ENCODE measurements around the gene GSTM1.

GSTM1 gene

GRCh38 chr1:109687641-109688499, at the start of gene GSTM1:
Gene GSTM1, plus strand, starts transcription at chr1:109687817. Its CDS starts 57 bp downstream, at chr1:109687874.
- no peak for DNase-seq

DNA sequence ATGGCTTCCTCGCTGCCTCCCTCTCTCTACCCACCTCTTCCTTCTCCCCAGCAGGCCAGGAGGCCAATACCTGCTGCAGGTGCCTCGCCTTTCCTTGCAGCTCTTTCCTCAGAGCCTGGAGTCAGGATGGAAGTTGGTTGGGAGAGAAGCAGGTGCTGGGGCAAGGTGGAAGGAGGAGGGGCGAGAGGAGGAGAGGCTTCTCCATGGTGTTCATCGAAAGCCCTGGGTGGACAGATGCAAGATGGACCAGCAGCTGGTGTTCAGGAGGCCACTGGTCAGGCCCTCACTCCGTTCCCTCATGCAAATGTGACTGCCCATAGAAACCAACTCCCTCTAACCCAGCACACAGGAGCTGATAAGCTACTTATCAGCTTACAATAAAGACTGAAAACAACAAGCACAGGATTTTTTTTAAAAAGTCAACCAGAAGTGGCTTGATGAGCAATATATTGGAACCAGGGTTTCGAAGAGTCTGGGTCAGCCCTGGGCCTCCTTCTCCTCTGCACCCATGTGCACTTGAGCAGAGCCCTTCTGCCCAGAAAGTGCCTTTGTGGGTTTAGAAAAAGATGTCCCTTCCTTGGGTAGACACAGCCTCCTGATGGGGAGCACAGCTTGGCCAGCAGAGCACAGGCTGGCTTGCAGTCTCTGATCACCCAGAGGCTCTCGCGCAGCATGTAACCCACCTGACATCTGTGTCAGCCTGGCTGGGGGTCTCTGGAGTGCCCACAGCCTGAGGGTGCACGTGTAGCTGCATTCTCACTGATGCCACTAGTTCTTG, 48.4 kb upstream of the GSTM1 start:
- DNase-seq: no peak

DNA sequence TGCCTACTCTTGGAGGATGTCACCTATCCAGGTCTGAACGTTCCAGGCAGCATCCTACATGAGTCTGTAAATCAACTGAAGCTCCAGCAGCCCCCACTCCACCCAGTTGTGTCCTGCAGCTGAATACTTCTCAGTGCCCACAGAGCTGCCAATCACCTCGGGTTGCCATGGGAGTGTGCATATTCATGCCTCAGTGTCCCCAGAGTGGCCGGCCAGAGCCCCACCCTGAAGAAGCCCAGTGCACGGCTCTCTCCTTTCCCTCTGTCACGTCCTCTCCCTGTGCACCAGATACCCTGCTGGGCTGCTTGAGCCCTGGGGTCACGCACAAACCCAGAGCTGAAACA, 47.8 kb upstream of the GSTM1 start:
- no peak for DNase-seq

DNA sequence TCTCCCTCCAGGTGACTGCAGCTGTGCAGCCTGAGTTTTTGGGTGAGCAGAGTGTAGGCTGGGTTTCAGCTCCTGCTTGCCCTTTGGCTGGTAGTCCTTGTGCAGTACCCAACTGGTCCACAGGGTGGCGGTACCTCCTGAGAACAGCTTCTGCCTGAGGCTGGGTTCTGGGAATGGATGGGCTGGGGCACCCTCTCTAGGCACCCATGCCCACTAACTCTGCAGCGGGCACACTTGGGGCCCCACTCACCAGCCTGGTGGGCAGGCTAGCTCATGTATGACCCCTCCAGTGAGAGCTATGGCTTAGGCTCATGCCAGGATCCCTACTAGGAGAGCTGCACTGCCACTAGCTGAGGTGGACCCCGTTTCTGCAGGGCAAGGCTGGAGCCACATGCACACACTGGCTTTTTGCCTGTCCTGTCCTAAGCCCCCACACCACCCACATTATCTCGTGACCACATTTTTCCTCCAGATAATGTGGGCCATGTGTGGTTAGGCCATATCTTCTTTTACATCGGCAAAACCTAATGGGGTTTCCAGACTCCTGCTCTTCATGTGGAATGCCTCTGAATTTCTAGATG, 47.2 kb upstream of the GSTM1 start:
- peak; percentile 31 for DNase-seq

- DNase-seq: no peak
Measured at GRCh38 chr1:109641078-109641740, 46.4 kb upstream of the GSTM1 start.

DNA sequence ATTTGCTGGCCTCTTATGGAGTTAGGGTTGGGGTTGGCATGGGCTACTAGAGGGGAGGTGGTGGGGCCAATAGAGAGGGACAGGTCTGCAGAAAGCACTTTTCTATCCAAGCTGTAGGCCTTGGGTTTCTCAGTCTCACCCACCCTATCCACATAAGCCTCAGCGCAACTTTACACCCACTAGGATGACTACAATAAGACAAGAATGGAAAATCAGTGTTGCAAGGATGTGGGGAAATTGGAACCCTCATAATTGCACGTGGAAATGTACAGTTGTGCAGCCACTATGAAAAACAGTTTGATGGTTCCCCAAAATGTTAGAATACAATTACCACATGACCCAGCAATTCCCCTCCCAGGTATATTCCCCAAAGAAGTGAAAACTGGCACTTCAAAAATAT, 45.8 kb upstream of the GSTM1 start:
- DNase-seq: no peak

DNA sequence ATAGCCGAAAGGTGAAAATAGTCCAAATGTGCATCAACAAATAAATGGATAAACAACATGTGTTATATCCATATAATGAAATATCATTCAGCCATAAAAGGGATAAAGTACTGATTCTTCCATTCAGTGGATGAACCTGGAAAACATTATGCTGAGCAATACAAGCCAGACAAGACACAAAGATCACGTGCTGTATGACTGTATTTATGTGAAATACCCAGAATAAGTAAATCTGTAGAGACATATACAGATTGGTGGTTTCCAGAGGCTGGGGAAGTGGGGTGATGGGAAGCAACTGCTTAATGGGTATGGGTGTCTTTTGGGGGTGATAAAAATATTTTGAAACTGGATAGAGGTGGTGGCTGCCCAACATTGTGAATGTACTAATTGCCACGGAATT, 45.0 kb upstream of the GSTM1 start:
- DNase-seq: no peak

DNA sequence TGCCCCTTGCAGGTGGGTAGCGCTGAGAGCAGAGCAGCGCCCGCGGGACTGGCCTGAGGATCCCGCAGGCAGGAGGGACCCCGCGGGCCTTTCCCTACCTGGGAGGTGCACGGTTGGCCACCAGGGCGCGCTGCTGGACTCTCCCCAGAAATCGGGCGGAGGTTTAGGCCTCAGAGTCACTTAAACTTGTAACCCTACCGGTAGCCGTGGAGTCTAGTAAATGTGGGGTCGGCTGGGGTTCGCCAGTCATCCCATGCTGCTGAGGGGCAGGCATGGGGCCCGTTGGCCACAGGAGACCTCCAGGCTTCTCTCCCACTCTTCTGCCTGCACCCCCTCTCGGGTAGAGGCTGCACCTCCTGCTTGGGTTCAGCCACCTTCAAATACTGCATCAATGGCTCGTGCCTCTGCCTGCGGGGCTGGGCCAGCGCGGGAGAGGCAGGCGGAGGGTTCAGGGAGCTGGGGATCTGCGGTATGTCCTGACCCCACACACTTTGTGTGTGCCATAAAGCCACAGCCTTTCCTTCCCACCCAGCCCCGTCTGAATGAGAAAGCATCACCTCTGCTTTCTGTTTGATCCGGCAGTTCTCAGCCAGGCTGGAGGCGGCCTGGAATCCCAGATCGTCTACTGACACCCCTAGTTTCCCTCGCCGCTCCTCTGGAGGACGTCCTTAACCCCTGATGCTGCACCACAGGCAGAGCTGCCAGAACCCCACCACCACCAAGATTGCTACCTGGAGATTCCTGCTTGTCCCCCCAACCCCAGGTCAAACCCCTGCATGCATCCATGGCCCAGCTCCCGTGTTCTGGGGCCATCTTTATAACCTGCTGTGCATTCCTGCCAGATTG, 44.0 kb upstream of the GSTM1 start:
- peak; percentile 73 for DNase-seq

GRCh38 chr1:109644670-109645069, 42.9 kb upstream of the GSTM1 start:
- DNase-seq: no peak

DNA sequence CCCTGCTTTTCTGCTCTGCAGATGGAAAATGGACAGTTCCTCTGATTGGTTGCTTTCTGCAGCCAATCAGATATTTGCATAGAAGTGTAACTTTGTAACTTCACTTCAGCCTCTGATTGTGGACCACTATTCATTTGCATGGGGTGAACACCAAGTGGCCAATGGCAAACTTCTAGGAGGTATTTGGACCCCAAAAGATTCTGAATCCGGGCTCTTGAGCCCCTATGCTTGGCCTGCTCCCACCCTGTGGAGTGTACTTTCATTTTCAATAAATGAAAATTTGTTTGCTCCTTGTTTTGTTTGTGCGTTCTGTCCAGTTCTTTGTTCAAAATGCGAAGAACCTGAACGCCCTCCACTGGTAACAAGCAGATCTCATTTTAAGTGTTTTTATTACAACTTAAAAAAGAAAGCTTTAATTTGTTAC, 38.1 kb upstream of the GSTM1 start:
- peak; percentile 17 for DNase-seq

DNA sequence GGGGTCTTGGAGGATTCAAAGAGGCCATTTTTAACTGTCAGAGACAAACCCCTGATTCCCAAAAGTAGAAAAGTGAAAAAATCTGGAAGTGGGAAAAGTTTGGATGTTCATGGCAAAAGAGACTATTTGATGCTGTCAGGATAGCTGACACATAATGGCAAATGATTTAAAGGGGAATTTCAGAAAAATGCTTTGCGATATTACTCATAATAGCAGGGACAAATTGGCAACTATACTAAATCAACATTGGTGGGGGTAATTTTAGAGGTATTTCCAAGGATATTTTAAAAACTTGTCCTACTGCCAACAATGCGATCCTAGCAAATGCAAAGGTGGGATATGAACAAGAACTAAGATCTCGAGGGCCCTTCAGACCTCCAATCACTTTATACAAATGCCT, 37.0 kb upstream of the GSTM1 start:
- DNase-seq: no peak

DNA sequence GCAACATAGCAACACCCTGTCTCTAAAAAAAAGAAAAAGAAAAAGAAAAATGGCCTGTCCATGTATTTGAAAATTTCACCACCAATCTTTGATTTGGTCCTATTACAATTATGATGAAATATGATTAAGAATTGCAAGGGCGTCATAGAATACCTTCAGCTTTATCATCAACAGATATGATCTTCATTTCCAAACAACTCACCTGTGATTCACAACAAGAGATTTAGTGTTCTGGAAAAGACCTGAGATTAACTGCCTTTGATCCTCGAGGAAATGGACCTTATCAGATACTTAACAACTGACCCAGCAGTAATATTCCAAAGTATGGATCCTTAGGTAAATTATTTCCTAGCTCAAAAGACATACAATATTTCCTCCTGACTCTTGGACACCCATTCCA, 35.2 kb upstream of the GSTM1 start:
- no peak for DNase-seq

DNA sequence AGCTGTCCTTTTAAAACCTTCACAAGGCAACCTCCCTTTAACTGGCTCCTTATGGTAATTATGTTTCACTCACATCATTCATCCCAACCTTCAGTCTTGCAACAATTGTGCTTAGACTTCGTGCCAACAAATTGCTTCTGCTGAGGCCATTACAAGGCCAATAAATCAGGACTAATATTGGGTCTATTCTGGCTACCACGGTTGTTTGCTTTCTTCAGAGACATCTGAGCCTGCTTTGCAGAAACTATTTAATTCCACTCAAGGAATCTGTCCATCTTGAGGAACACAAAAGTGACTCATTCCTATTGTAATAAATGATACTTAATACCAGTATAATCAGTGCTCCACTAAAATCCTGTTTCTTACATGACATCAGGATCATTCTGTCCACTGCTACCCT, 34.3 kb upstream of the GSTM1 start:
- DNase-seq: no peak

DNA sequence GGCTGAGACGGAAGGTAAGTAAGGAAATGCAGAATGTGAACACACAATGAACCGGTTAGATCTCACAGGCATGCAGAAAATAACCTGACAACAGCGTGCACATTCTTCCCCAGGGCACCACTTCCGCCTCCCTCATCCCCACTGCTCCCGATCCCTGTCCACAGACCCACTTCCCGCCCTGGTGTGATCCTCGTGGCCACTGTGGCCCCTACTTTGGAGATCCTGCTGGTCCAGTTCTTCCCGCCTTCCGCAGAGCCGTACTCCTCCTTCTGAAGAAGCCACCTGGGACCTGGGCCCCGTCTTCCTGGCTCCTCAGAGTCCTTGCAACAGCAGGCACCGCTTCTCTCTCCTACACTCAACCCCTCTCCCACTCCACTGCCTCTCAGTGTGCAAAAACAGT, 33.1 kb upstream of the GSTM1 start:
- DNase-seq: no peak

- DNase-seq: peak; percentile 70
Measured at GRCh38 chr1:109655615-109656519, 31.8 kb upstream of the GSTM1 start, which contains the start of gene GSTM4. Gene GSTM4, plus strand, starts transcription at chr1:109656099. Its CDS starts 291 bp downstream, at chr1:109656390.

DNA sequence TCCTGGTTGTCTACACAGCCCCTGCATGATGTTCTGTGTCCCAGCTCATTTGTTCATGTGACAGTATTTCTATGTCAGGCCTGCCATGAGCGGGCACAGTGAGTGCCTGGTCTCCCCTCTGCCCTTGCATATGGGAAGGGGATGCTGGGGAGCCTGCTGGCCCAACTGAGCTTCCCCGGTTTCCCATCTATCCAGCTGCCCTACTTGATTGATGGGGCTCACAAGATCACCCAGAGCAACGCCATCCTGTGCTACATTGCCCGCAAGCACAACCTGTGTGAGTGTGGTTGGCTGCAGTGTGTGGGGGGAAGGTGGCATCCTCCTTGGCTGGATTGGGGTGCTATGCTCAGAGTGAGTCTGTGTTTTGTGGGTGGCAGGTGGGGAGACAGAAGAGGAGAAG, 30.2 kb upstream of the GSTM1 start:
- no peak for DNase-seq

GRCh38 chr1:109657970-109658369, 29.6 kb upstream of the GSTM1 start:
- no peak for DNase-seq

GRCh38 chr1:109658533-109659042, 29.0 kb upstream of the GSTM1 start:
- no peak for DNase-seq

- DNase-seq: no peak
Measured at GRCh38 chr1:109659145-109659544, 28.5 kb upstream of the GSTM1 start.

- DNase-seq: no peak
Measured at GRCh38 chr1:109659997-109660690, 27.5 kb upstream of the GSTM1 start.
